Stomach (tissue), 4 donors: ENCODE results near the gene PKHD1.

Experiments used
- EP300 ChIP-seq: sonication (generic); formaldehyde crosslinking; IDR thresholded peaks from one replicate; pipeline ENCODE4 v1.6.1; 2017; ENCODE audit warnings: antibody characterized with exemption
- POLR2AphosphoS5 ChIP-seq, 3 donors: sonication (generic); formaldehyde crosslinking; IDR thresholded peaks; one replicate each; pipeline ENCODE4 v1.6.1; 2016; ENCODE audit warnings: antibody characterized with exemption in 3 of 3
- TF ChIP-seq, protein P1 (sequence below), 7 experiments: fragments of 450-650 bp in 4 of 7; fragments of 200-600 bp in 3 of 7; sonication (generic) in 3 of 7; IDR thresholded peaks; one replicate each; pipeline ENCODE4 v1.5.1; 2016 to 2019; ENCODE audit warnings: antibody characterized with exemption in 7 of 7, control low read depth in 2 of 7, mild to moderate bottlenecking in 1 of 7

DNA sequence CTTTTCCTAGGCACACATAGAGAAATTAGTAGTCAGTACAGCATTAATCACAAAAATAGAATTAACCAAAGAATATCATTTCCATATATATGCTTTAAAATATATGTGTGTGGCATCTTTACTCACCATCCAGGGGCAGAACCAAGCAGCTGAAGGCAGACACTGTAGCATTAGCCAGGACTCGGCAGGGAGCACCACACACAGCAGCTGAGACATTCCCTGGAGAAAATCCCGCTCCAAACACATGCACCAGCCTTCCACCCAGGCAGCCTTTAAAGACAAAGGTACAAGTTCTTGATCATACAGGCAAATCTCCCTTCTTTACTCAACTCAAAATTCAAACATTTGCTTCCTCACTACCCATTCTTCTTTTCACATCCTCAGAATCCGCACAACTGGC, 64.7 kb downstream of the PKHD1 start:
- TF ChIP-seq, protein P1, sequence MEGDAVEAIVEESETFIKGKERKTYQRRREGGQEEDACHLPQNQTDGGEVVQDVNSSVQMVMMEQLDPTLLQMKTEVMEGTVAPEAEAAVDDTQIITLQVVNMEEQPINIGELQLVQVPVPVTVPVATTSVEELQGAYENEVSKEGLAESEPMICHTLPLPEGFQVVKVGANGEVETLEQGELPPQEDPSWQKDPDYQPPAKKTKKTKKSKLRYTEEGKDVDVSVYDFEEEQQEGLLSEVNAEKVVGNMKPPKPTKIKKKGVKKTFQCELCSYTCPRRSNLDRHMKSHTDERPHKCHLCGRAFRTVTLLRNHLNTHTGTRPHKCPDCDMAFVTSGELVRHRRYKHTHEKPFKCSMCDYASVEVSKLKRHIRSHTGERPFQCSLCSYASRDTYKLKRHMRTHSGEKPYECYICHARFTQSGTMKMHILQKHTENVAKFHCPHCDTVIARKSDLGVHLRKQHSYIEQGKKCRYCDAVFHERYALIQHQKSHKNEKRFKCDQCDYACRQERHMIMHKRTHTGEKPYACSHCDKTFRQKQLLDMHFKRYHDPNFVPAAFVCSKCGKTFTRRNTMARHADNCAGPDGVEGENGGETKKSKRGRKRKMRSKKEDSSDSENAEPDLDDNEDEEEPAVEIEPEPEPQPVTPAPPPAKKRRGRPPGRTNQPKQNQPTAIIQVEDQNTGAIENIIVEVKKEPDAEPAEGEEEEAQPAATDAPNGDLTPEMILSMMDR (IDR thresholded peaks at IDR 0.05) = no peak
- TF ChIP-seq EP300 (no peak), POLR2AphosphoS5 (IDR thresholded peaks at IDR 0.05) (no peak)
